Sigmoid colon (tissue), 3 donors: ENCODE results near the gene PTPRU.

ENCODE experiments used
- CTCF ChIP-seq, 4 experiments: fragments of 450-650 bp in 3 of 4; fragments of 200-600 bp in 1 of 4; IDR thresholded peaks; one replicate each; pipeline ENCODE4 v1.5.1; 2016 to 2019; ENCODE audit warnings: antibody characterized with exemption in 4 of 4, mild to moderate bottlenecking in 3 of 4, moderate library complexity in 2 of 4
- POLR2A ChIP-seq, 2 donors: fragments of 450-650 bp; IDR thresholded peaks; one replicate each; pipeline ENCODE4 v1.6.1; 2016; ENCODE audit warnings: antibody characterized with exemption in 2 of 2, mild to moderate bottlenecking in 2 of 2, moderate library complexity in 2 of 2

GRCh38 chr1:29305943-29306342 is 69.6 kb downstream of the PTPRU start:
- no peak for TF ChIP-seq POLR2A (IDR thresholded peaks at IDR 0.05)
- no peak for TF ChIP-seq CTCF (IDR thresholded peaks at IDR 0.05)
